SH-SY5Y (cell line): ENCODE data around the gene ZNF516.

Experiments used
- GATA2 ChIP-seq: IDR thresholded peaks from 2 replicates; pipeline ENCODE4 v1.6.1; 2011; ENCODE audit warnings: mild to moderate bottlenecking, low read depth, low read length
- GATA3 ChIP-seq: IDR thresholded peaks from 2 replicates; pipeline ENCODE4 v1.6.1; 2011; ENCODE audit warnings: low read depth, mild to moderate bottlenecking, low read length, moderate library complexity

DNA sequence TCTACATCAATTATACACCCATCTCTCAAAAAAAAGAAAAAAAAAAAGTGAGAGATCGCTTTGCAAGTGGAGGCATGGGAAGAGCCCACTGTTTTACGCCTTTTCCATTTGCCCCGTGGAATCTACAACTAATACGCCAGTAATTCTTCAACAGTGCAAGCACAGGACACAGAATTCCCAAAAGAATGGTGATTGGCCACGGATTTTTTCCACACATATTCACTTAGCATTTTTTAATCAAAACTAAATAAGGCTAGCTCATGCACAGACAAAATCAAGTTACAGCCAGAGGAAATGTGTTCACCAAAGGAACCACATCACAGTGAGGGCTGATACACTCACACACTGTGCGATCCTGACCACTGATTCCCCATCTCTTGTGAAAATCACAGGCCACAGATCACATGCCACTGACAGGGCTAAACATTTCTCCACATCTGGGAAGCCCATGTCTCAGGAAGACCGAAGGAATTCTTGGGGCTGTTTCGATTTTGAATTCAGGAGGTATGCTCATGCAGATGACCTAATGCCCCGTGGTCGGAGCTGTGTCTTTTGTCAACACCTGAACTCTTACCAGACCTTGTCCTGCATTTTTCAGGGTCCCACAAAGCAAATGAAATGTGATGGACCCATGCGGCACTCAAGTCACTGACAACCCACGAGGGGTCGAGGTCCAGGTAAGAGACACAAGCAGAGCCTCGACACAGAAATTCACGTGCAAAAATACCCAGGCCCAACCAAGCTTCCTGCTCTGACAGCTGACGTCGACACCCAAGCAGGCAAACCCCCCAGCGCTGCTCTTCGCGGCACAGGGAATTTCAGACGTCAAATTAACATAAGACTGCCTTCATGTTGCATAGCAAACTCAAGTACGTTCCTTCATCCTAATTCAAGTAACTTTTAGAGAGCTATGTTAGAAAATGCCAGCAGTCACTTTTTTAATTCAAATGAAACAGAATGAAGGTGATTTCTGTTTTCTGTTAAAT, 69.6 kb downstream of the ZNF516 start:
- TF ChIP-seq GATA2 (no peak), GATA3 (no peak)
